PFSK-1 (cell line): Measurements from ENCODE around the gene BCL10.

Experiments used
- POLR2AphosphoS5 ChIP-seq: IDR thresholded peaks from 2 replicates; pipeline ENCODE4 v1.6.1; 2012; ENCODE audit warnings: low read depth, mild to moderate bottlenecking, control low read depth, low read length, moderate library complexity
- REST ChIP-seq, 2 experiments: IDR thresholded peaks; 2 replicates each; pipeline versions ENCODE4 v1.6.1 to v1.8.0; 2011 to 2012; ENCODE audit warnings: low read depth in 2 of 2, low read length in 2 of 2, control low read depth in 1 of 2, inconsistent platforms in 1 of 2, mild to moderate bottlenecking in 1 of 2, moderate library complexity in 1 of 2; ENCODE audit not compliant: insufficient read depth in 1 of 2
- TAF1 ChIP-seq: IDR thresholded peaks from 2 replicates; pipeline ENCODE4 v1.6.1; 2012; ENCODE audit warnings: low read length, control low read depth, borderline replicate concordance; ENCODE audit not compliant: insufficient read depth

GRCh38 chr1:85314726-85315125 lies 38.3 kb upstream of the BCL10 start:
- no peak for TF ChIP-seq TAF1
- no peak for TF ChIP-seq POLR2AphosphoS5
- TF ChIP-seq REST (IDR thresholded peaks at IDR 0.05; ENCODE audit: insufficient read depth in 1 of 2, low read depth in 2 of 2, low read length in 2 of 2), result no peak
